PC-3 (cell line): ENCODE measurements around the gene CABP7.

Experiments
- EZH2 ChIP-seq: fragments of 300-600 bp; sonication (generic); IDR thresholded peaks from one replicate; pipeline ENCODE4 v1.6.1; 2017; ENCODE audit warnings: antibody characterized with exemption, mild to moderate bottlenecking, low read length; ENCODE audit not compliant: unreplicated experiment
- EZH2phosphoT487 ChIP-seq: fragments of 300-600 bp; sonication (generic); IDR thresholded peaks from 2 replicates; pipeline ENCODE4 v1.6.1; 2018; ENCODE audit warnings: mild to moderate bottlenecking, antibody characterized with exemption, low read length, borderline replicate concordance
- TF ChIP-seq, protein P1 (sequence below): fragments of 300-600 bp; sonication (generic); conservative IDR thresholded peaks from 2 replicates; pipeline ENCODE4 v1.5.1; 2017; ENCODE audit warnings: antibody characterized with exemption, low read depth, mild to moderate bottlenecking, low read length

DNA sequence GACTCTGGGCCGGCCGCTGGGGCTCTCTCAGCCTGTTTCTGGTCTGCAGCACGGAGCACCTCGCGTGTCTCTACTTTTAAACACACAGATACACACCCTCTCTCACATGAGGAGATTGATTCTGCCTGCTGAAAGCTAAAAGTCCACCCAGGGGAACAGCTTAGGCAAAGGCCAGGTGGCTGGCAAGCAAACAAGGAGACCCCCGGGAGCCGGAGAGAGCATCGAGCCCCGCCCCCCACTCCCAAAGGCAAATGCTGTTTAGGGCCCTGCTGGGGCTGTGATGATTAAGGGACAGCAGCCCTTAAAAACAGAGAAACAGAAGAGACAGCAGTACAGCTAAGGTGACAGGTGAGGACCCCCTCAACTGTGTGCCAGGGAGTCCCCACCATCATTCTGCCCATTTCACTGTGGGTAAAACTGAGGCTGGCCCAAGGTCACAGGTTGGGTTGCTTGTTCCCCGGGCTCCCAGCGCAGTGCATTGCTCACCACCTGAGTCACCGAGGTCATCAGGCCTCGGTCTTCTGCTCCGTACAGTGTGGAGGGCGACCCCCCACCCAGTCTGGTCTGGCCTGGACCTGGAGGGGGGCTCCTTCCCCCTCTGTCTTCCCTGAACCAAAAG, 6.8 kb downstream of the CABP7 start:
- TF ChIP-seq, protein P1, sequence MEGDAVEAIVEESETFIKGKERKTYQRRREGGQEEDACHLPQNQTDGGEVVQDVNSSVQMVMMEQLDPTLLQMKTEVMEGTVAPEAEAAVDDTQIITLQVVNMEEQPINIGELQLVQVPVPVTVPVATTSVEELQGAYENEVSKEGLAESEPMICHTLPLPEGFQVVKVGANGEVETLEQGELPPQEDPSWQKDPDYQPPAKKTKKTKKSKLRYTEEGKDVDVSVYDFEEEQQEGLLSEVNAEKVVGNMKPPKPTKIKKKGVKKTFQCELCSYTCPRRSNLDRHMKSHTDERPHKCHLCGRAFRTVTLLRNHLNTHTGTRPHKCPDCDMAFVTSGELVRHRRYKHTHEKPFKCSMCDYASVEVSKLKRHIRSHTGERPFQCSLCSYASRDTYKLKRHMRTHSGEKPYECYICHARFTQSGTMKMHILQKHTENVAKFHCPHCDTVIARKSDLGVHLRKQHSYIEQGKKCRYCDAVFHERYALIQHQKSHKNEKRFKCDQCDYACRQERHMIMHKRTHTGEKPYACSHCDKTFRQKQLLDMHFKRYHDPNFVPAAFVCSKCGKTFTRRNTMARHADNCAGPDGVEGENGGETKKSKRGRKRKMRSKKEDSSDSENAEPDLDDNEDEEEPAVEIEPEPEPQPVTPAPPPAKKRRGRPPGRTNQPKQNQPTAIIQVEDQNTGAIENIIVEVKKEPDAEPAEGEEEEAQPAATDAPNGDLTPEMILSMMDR: no peak
- TF ChIP-seq EZH2 (no peak), EZH2phosphoT487 (no peak)
